HG03442 (cell line): Measurements from ENCODE around the gene MAPK8IP1.

ENCODE experiments used
- ATAC-seq: cut with Tn5 transposase; IDR thresholded peaks from one replicate; pipeline ENCODE4 v1.9.1; 2021; ENCODE audit warnings: mild to moderate bottlenecking, moderate library complexity; ENCODE audit not compliant: unreplicated experiment

MAPK8IP1 gene

GRCh38 chr11:45936511-45937054 is 51.1 kb downstream of the MAPK8IP1 start:
- ATAC-seq: no peak

- no peak for ATAC-seq
These were observed 52.5 kb downstream of the MAPK8IP1 start for GRCh38 chr11:45937916-45938315.

DNA sequence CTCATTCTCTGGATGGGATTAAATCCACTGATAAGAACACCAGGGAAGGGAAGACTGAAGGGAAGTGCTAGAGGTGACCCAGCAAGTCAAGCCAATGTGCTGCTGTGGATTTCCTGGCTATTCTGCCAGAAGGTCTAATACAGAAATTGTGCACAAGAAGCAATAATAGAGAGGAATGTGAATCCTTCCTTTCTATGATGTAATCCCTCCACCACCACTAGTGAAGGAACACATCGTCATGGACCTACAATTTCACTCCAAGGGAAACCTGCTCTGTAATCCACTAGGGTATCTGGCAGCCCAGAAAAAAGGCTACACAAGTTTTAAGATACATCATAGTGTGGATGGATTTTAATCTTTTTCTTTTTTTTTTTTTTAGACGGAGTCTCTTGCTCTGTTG is 54.4 kb downstream of the MAPK8IP1 start:
- ATAC-seq: no peak

GRCh38 chr11:45941285-45941684 is 55.8 kb downstream of the MAPK8IP1 start:
- ATAC-seq: no peak

DNA sequence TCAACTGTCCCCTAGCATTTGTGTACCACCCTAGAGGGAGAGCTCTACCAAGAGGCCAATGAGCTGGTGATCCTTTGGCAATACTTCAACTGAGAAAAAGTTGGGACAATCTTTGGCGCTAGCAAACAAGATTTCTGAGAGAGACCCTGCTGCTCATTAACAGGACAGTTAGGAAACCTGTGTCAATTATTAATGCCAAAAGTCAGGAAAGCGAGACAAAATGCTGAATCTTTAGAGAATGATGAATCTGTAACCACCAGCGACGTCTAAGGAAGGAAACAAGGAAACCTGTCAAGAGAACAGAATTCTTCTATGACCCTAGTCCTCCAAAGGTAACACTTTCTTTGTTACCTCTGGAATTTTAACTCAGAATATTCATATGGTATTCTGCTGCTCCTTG is 56.9 kb downstream of the MAPK8IP1 start:
- ATAC-seq: no peak

- ATAC-seq: no peak
These were observed 60.0 kb downstream of the MAPK8IP1 start for GRCh38 chr11:45945397-45945999.

DNA sequence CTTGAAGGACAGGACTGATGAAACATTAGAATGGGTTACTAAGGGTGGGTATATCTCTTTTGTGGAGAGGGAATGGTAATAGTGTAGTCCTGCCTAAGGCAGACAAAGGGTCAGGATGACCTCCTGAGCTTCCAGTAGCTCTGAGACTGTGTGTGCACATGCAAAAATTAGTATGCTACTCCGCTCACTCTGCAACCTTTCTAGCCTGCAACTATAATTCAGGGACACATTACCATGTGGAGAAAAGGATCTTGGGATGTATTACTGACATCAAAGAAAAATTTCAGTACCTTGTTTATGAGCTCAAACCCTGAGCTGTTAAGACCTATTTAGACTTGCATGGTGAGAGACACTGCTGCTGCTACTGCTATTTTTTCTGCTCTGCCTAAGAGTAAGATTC is 62.4 kb downstream of the MAPK8IP1 start:
- no peak for ATAC-seq

- no peak for ATAC-seq
These were observed 62.9 kb downstream of the MAPK8IP1 start for GRCh38 chr11:45948356-45948755.

DNA sequence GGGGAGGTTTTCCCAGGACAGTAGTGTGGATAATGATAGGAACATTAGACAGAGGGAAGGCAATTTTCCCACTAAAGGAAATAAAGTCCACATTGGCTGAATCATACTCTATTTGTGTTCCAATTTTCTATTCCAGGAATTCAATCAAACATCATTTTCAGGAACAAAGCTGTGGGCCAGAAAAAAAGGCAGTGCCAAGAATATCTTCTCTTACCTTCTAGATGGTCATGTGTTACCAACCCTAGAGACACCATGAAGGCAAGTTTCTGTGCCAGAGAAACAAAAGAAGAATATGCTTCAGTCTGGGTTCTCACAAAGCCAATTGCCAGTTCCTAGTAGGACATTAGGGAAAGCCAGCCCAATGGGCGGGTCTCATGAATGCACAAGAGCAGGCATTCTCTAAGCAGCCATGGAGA is 64.5 kb downstream of the MAPK8IP1 start:
- no peak for ATAC-seq
